ENCODE results near the gene VMA21. TPM values are rescaled to one million over a fixed set of nuclear protein-coding genes. Genes with fewer than 3 reads are reported as not detected.

The VMA21 gene
- total and polyA plus RNA-seq, 2 donors (not counting 3 experiments of a cell fraction or from before 2014, with no cell fraction given) = 12.7 to 34.2 TPM

DNA sequence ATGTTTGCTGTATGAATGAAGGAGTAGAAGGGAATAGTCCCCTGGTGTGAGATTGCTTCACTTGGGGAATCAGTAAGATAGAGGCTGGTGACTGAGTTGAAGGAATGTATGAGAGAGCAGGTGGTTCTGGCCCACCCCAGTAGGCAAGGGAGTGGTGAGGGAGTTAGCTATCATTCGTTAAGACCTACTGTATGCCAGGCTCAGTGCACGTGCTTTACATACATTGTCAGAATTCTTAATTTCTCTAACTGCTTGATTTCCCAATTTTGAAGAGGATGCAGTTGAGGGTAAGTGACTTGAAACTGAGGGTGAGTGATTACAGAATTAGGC lies 700 bp downstream of the VMA21 start:
- Histone ChIP-seq H3K4me1 (ENCODE audit: control insufficient read depth, extremely low read depth, insufficient read depth, low read length) (peaks cover 19% of the 10 kb centered on the region), H4K20me1 (replicated peaks; ENCODE audit: control insufficient read depth, extremely low read depth, insufficient read depth, low read length) (no peaks in the 10 kb centered on the region), H3K79me2 (ENCODE audit: control insufficient read depth, insufficient read depth, low read length) (peaks cover 58% of the 10 kb centered on the region), H3K27me3 (ENCODE audit: control insufficient read depth in 2 of 2, insufficient read depth in 2 of 2, low read length in 2 of 2) (no peaks in the 10 kb centered on the region), H3K27ac (ENCODE audit: insufficient read depth, low read depth, low read length) (peak overlapping the region; percentile 75), H3K4me2 (ENCODE audit: insufficient read depth, low read length) (peak overlapping the region; percentile 25), H2AFZ (ENCODE audit: low read depth, low read length) (peak overlapping the region; percentile 91), H3K9ac (replicated peaks; ENCODE audit: extremely low read depth, insufficient read depth, low read length) (peak overlapping the region; percentile 93), H3K9me1 (replicated peaks; ENCODE audit: control insufficient read depth, extremely low read depth, insufficient read depth, low read length) (no peaks in the 10 kb centered on the region), H3K4me3 (replicated peaks in 1 of 3; ENCODE audit: insufficient read depth in 1 of 3, low read depth in 1 of 3, low read length in 3 of 3) (peak overlapping the region; percentile 69 to 91 (median 83)), H3K9me3 (replicated peaks; ENCODE audit: control insufficient read depth, insufficient read depth, low read length) (no peaks in the 10 kb centered on the region), H3K36me3 (ENCODE audit: control insufficient read depth in 2 of 2, extremely low read depth in 1 of 2, insufficient read depth in 2 of 2, low read length in 2 of 2) (no peaks in the 10 kb centered on the region)
- dilution Hi-C loops (cut with MboI; ENCODE audit: extremely low pct_ligation_motif_present, low sequenced_read_pairs) = no loop called here
- intact Hi-C loops (cut with micrococcal nuclease) = loop anchor here (2.0 kb wide), 1 partner anchor 415 kb away; the partner anchor contains the start of gene HMGB3
- ChIA-PET POLR2A (no interaction called here), CTCF (interaction anchor here (1.2 to 1.7 kb wide), 2 partner anchors 8 to 37 kb away, joined by 4 to 6 read pairs; no protein-coding TSS in a partner anchor)
- TF ChIP-seq JUN (IDR thresholded peaks at IDR 0.05; ENCODE audit: borderline replicate concordance, insufficient read depth, insufficient read length, low read depth) = no peak
- TF ChIP-seq POLR2A (IDR thresholded peaks at IDR 0.05; ENCODE audit: low read depth, low read length) = no peak
- no peak for TF ChIP-seq EZH2 (IDR thresholded peaks at IDR 0.05; ENCODE audit: borderline replicate concordance, low read depth, low read length, severe bottlenecking)
- TF ChIP-seq POLR2AphosphoS5 (IDR thresholded peaks at IDR 0.05; ENCODE audit: insufficient read depth, low read depth, low read length) = no peak
- TF ChIP-seq, protein P1, sequence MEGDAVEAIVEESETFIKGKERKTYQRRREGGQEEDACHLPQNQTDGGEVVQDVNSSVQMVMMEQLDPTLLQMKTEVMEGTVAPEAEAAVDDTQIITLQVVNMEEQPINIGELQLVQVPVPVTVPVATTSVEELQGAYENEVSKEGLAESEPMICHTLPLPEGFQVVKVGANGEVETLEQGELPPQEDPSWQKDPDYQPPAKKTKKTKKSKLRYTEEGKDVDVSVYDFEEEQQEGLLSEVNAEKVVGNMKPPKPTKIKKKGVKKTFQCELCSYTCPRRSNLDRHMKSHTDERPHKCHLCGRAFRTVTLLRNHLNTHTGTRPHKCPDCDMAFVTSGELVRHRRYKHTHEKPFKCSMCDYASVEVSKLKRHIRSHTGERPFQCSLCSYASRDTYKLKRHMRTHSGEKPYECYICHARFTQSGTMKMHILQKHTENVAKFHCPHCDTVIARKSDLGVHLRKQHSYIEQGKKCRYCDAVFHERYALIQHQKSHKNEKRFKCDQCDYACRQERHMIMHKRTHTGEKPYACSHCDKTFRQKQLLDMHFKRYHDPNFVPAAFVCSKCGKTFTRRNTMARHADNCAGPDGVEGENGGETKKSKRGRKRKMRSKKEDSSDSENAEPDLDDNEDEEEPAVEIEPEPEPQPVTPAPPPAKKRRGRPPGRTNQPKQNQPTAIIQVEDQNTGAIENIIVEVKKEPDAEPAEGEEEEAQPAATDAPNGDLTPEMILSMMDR (IDR thresholded peaks at IDR 0.05; ENCODE audit: extremely low read depth in 1 of 2, insufficient read depth in 1 of 2, low read depth in 1 of 2, low read length in 2 of 2) = no peak
- no peak for TF ChIP-seq MYC (IDR thresholded peaks at IDR 0.05; ENCODE audit: low read depth, low read length)
- TF ChIP-seq, protein P2, sequence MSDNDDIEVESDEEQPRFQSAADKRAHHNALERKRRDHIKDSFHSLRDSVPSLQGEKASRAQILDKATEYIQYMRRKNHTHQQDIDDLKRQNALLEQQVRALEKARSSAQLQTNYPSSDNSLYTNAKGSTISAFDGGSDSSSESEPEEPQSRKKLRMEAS (IDR thresholded peaks at IDR 0.05; ENCODE audit: insufficient read depth, insufficient read length) = no peak
- no peak for TF ChIP-seq FOS (IDR thresholded peaks at IDR 0.05; ENCODE audit: borderline replicate concordance, insufficient read depth, low read length)
- TF ChIP-seq GATA2 (IDR thresholded peaks at IDR 0.05; ENCODE audit: insufficient read depth, insufficient read length, low read depth, low read length) = no peak
- DNase-seq (ENCODE audit: low read depth, low spot score) (peak; percentile 2), FAIRE-seq (no peak)
- TSS peak; percentile 25 for BruUV-seq (replicated peaks)
